HEK293 (cell line): ENCODE results near the gene GNPNAT1.

Source experiments
- IKZF3 ChIP-seq: fragments of 450-650 bp; IDR thresholded peaks from 2 replicates; pipeline ENCODE4 v1.5.0; 2018; ENCODE audit warnings: missing biosample characterization, mild to moderate bottlenecking, missing genetic modification characterization, moderate library complexity
- YY1 ChIP-seq: fragments of 450-650 bp; formaldehyde crosslinking; IDR thresholded peaks from 2 replicates; pipeline ENCODE4 v1.5.1; 2018; ENCODE audit warnings: missing biosample characterization, missing genetic modification characterization
- ZFP41 ChIP-seq: fragments of 450-650 bp; formaldehyde crosslinking; IDR thresholded peaks from 2 replicates; pipeline ENCODE4 v1.5.1; 2016; ENCODE audit warnings: missing biosample characterization, missing genetic modification characterization, borderline replicate concordance
- ZNF266 ChIP-seq: fragments of 450-650 bp; formaldehyde crosslinking; IDR thresholded peaks from 2 replicates; pipeline ENCODE4 v1.5.1; 2016; ENCODE audit warnings: missing biosample characterization, missing genetic modification characterization, low read depth
- ZNF302 ChIP-seq: fragments of 450-650 bp; formaldehyde crosslinking; IDR thresholded peaks from 2 replicates; pipeline ENCODE4 v1.5.1; 2016; ENCODE audit warnings: missing biosample characterization, missing genetic modification characterization, low read depth
- TF ChIP-seq, protein P1 (sequence below): fragments of 450-650 bp; formaldehyde crosslinking; IDR thresholded peaks from 2 replicates; pipeline ENCODE4 v1.5.1; 2016; ENCODE audit warnings: missing biosample characterization, missing genetic modification characterization
- TF ChIP-seq, protein P2 (sequence below): fragments of 450-650 bp; formaldehyde crosslinking; IDR thresholded peaks from 2 replicates; pipeline ENCODE4 v1.5.1; 2016; ENCODE audit warnings: missing biosample characterization, missing genetic modification characterization, low read depth
- TF ChIP-seq, protein P3 (sequence below): fragments of 450-650 bp; formaldehyde crosslinking; IDR thresholded peaks from 2 replicates; pipeline ENCODE4 v1.5.1; 2016; ENCODE audit warnings: missing biosample characterization, missing genetic modification characterization

DNA sequence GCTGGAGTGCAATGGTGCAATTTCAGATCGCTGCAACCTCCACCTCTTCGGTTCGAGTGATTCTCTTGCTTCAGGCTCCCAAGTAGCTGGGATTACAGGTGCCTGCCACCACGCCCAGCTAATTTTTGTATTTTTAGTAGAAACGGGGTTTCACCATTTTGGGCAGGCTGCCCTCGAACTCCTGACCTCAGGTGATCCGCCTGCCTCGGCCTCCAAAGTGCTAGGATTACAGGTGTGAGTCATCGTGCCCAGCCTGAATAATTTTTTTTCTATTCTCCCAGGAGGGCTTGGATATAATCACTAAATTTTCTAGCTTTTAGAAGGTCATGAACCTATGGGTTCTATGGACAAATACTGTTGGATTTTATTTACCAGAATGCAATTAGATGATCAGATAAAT lies 44.7 kb upstream of the GNPNAT1 start:
- TF ChIP-seq ZNF302 (tag by site-specific recombination): no peak
- TF ChIP-seq, protein P1, sequence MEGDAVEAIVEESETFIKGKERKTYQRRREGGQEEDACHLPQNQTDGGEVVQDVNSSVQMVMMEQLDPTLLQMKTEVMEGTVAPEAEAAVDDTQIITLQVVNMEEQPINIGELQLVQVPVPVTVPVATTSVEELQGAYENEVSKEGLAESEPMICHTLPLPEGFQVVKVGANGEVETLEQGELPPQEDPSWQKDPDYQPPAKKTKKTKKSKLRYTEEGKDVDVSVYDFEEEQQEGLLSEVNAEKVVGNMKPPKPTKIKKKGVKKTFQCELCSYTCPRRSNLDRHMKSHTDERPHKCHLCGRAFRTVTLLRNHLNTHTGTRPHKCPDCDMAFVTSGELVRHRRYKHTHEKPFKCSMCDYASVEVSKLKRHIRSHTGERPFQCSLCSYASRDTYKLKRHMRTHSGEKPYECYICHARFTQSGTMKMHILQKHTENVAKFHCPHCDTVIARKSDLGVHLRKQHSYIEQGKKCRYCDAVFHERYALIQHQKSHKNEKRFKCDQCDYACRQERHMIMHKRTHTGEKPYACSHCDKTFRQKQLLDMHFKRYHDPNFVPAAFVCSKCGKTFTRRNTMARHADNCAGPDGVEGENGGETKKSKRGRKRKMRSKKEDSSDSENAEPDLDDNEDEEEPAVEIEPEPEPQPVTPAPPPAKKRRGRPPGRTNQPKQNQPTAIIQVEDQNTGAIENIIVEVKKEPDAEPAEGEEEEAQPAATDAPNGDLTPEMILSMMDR (tag by site-specific recombination): no peak
- TF ChIP-seq, protein P2, sequence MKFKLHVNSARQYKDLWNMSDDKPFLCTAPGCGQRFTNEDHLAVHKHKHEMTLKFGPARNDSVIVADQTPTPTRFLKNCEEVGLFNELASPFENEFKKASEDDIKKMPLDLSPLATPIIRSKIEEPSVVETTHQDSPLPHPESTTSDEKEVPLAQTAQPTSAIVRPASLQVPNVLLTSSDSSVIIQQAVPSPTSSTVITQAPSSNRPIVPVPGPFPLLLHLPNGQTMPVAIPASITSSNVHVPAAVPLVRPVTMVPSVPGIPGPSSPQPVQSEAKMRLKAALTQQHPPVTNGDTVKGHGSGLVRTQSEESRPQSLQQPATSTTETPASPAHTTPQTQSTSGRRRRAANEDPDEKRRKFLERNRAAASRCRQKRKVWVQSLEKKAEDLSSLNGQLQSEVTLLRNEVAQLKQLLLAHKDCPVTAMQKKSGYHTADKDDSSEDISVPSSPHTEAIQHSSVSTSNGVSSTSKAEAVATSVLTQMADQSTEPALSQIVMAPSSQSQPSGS (tag by site-specific recombination): no peak
- TF ChIP-seq, protein P3, sequence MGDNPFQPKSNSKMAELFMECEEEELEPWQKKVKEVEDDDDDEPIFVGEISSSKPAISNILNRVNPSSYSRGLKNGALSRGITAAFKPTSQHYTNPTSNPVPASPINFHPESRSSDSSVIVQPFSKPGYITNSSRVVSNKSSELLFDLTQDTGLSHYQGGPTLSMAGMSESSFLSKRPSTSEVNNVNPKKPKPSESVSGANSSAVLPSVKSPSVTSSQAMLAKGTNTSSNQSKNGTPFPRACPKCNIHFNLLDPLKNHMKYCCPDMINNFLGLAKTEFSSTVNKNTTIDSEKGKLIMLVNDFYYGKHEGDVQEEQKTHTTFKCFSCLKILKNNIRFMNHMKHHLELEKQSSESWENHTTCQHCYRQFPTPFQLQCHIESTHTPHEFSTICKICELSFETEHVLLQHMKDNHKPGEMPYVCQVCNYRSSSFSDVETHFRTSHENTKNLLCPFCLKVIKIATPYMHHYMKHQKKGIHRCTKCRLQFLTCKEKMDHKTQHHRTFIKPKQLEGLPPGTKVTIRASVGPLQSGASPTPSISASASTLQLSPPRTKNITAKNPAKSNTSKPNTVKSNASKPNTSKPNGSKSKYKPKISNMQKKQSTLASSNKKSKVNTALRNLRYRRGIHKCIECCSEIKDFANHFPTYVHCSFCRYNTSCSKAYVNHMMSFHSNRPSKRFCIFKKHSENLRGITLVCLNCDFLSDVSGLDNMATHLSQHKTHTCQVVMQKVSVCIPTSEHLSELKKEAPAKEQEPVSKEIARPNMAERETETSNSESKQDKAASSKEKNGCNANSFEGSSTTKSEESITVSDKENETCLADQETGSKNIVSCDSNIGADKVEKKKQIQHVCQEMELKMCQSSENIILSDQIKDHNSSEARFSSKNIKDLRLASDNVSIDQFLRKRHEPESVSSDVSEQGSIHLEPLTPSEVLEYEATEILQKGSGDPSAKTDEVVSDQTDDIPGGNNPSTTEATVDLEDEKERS (tag by site-specific recombination): no peak
- no peak for TF ChIP-seq ZFP41
- no peak for TF ChIP-seq ZNF266
- no peak for TF ChIP-seq IKZF3
- TF ChIP-seq YY1 (tag by site-specific recombination): no peak
